Fibroblast of upper back skin (primary cell): ENCODE results near the gene RABGAP1L.
"Not testable (repeated sequence)": the region's sequence is repeated elsewhere in the genome, so short reads cannot be mapped to it uniquely, and the experiment has no call there.

ENCODE experiments used
- DNase-seq: peaks from one replicate; pipeline ENCODE4 v3.0.0-alpha.2; 2013

RABGAP1L gene

GRCh38 chr1:174204697-174205308 lies 45.5 kb downstream of the RABGAP1L start:
- DNase-seq: no peak

DNA sequence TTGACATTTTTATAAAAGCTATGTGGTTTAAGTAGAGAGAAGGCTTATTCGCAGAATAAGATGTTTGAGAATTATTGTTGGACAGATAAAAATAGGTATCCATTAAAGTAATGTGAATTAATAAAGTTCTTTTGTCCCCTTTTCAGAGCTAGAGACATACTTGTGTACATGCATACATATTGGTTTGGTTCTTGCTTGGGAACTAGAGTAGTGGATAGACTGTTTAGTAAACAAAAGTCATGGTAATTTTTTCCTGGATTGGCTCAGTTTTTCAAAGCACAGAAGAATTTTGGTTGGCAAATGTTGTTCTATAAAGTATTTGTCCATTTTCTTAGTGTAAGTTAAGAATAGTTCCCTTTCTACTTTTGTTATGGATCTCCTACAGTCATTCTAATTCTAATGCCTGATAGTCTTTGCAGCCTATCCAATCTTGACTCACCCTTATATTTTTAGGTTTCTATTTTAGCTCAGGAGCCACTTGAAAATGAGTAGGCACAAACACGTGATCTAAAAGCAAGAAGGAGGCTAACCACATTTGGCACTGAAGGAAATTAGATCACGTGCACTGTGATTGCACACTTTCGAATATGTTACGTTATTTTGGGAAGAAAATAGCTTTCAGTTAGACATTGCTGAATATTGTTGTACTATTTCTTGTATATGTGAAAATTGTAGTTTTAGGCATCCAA lies 47.0 kb downstream of the RABGAP1L start:
- no peak for DNase-seq

DNA sequence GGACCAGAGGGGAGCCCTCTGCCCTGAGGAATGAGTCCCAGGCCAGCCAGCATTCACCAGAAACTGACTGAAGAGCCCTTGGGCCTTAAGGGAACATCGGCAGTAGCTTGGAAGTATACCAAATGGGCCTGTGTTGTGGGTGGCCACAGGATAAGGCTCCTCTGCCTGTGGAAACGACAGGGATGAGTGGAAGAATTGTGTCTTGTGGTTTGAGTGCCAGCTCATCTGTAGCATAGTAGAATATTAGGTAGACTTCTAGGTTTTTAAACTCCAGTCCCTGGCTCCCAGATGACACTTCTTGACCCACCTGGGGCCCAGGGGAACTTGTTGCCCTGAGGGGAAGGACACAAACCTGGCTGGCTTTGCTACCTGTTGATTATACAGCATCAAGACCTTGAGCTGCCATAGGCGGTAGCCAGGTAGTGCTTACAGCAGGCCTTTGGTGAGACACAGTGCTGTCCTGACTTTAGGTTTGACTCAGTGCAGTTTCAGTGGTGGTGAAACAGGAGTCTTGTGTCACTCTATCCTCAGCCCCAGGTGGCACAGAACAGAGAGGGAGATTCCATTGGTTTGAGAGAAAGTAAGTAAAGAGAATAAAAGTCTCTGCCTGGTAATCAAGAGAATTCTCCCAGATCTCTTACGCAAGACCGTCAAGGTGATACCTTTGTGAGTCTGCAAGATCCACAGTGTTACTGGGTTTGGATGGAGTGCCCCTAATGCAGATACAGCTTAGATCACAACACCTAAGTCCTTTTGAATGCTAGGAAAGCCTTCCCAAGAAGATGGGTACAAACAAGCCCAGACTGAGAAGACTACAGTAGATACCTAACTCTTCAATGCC lies 50.2 kb downstream of the RABGAP1L start:
- no peak for DNase-seq

DNA sequence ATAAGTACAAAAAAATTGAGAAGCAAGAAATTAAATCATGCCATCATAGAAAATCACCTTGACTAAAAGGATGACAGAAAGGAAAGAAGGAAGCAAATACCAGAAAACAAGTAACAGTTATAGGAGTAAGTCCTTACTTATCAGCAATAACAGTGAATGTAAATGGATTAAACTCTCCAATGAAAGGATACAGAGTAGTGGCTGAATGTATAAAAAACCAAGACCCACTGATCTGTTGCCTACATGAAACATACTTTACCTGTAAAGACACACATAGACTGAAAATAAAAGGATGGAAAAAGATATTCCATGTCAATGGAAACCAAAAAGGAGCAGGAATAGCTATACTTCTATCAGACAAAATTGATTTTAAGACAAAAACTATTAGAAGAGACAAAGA lies 52.2 kb downstream of the RABGAP1L start:
- DNase-seq: no peak

DNA sequence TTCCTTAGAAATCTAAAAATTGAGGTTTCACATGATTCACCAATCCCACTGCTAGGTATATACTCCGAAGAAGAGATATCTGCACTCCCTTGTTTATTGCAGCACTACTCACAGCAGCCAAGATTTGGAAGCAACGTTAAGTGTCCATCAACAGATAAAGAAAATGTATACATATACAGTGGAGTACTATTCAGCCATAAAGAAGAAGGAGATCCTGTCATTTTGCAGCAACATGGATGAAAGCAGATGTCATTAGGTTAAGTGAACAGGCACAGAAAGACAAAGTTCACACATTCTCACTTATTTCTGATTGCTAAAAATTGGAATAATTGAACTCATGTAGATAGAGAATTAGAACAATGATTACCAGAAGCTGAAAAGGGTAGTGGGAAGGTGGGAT lies 56.4 kb downstream of the RABGAP1L start:
- no peak for DNase-seq

DNA sequence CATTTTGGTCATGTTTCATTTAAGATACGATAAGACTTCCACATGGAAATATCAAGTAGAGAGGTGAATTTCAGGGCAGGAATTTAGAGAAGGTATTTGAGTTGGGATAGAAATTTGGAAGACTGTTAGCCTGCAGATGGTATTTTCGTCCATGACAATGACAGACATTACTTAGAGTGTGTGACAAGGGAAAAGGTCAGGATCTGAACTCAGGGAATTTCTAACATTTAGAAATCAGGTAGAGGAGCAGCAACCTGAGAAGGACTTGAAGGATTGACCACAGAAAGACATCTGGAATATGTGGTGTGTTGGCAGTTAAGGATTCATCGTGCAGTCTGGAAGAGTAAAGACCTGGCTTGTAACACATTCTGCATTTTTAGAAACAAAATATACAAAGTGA lies 57.9 kb downstream of the RABGAP1L start:
- DNase-seq: no peak

DNA sequence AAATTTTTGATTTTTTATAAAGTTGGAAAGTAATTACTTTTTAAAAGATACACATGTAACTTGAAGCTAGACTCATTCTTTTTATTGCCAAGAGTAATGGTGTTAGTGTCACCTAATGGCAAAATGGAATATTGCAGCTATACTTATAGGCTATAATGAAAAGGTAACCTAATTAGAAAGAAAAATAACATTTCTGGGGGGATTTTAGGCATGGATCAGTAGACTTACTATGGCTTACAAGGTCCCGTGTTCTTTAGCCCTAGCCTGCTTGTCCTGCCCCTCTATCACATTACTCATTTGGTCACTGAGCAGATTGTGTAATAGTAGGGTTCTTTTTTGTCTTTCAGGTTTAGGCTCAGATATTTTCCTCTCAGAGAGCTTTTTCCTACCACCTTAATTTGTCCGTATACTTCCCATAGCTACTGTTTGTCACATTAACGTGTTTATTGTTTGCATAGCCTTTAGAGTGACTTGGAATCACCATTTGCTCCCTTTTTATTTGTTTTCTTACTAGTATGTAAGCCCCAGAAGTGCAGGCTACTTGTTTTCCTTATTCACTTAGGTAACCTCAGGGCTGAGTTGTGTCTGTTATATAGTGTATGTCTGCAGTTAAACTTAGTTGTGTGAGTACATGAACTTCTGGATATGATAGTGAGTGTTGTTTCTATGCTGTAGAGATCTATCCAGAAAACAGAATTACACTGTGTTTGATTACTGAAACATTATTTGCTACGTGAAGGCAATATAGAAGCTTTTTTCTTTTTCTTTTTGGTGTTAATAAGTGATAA lies 58.7 kb downstream of the RABGAP1L start:
- peak; percentile 43 for DNase-seq

DNA sequence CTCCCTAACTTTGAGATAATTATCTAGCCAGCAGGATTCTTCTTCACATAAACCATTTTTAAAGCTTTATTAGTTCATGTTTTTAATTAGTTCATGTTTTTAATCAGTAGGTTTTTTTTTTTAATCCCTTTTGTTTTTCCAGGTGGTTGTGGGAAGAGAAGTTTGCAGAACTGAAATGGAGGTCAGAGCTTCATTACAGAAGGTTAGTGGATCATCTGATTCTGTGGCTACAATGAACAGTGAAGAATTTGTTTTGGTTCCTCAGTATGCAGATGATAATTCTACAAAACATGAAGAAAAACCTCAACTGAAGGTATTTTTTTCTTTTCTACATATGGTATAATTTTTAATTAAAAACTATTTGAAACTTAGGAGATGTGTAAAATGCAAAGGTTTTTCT lies 59.7 kb downstream of the RABGAP1L start:
- DNase-seq: no peak

DNA sequence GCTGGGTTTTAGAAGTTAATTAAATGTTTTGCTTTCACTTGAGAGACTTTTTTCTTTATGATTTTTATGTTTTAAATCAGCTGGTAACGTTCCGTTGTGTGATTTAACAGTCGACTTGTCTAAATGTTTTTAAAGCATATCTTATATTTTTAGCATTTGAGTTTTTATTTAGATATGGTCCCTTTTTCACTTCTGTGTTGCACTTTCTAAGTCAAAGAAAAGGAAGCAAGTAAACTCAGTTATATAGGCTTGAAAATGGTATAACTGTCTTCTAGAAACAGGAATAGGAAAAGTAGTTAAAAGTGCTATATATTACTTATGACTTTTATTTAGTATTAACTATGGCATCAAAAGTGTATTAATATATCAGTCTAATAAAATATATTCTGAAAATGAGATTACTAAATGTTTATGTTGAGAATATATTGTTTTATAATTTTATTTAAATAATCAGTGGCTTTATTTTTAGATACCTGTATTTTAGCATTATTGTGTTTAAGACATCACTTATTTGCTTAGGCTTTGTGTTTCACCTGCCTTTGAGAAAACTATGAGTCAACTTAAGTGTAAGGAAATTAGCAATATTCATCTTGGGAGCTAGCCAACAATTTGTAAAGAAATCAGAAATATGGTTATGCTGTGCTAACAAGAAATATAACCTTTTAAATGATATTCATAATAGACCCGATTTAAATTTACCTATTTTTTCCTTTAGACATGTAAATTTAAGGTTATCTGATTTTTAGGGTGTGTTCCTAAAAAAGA lies 60.5 kb downstream of the RABGAP1L start:
- DNase-seq: no peak

DNA sequence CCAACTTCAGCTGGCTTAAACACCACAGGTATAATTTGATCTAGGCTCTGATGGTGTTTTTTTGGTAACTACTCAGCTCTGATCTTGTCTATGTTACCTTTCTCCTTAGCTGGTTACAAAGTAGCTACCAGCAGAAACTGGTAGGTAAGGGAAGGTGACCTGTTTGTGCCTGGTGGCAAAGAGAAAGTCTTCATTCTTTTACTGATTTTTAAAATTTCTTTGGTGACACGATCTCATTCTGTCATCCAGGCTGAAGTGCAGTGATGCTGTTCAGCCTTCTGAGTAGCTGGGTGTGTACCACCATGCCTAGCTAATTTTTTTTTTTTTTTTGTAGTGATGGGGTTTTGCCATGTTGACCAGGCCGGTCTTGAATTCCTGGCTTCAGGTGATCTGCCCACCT lies 62.4 kb downstream of the RABGAP1L start:
- no peak for DNase-seq

GRCh38 chr1:174222166-174222949 lies 63.0 kb downstream of the RABGAP1L start:
- peak; percentile 77 for DNase-seq

- no peak for DNase-seq
Observed at GRCh38 chr1:174224641-174225040, 65.3 kb downstream of the RABGAP1L start.

- DNase-seq: no peak
Observed at GRCh38 chr1:174225499-174226204, 66.3 kb downstream of the RABGAP1L start.

DNA sequence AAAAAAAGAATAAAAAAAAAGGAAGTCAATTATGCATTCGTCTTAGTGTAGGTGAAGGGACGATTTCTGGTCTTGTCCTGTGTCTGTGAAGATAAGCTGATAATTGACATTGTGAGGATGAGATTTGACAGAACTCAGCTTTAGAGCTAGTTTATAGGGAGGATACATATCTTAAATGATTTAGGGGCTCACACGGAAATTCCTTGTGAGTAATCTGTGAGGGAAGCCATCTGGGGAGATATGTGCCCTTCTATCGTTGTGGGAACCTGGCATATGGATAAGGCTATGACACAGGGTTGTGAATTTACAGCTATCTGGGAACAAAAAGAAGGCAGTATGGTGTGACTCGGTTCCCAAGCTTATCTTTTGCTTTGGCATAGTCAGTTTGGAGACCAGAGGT lies 71.1 kb downstream of the RABGAP1L start:
- no peak for DNase-seq

DNA sequence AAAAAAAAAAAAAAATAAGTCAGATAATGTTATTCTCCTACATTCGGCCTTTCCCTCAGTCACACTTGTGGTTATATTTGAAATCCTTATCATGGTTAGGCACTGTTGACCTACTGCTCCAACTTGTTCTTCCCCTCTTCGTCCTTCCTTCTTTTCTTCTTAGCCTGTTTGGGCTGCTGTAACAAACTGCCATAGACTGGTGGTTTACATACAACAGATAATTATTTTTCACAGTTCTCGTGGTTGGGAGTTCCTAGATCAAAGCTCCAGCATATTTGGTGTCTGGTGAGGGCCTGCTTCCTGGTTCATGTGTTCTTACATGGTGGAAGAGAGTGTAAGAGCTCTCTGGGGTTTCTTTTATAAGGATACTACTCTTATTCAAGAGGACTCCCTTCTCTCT lies 73.4 kb downstream of the RABGAP1L start:
- DNase-seq: no peak

GRCh38 chr1:174238845-174239501 lies 79.7 kb downstream of the RABGAP1L start:
- DNase-seq: not testable (repeated sequence)

DNA sequence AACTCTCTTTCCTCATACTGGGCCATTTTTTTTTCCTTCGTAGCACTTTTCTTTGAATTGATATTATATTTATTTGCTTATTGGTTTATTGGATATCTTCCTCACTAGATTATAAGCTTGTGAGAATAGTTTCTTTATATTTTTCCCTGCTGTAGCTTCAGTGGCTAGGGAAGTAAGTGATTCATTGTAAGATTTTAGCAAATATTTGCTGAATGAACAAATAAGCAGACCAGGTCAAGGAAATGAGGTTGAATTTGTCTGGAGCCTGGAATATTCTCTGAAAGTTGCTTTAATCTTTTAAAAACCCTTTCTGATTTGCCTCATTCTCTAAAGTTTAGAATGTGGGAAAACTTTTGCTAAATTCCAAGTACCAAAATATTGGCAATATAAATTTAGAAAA lies 80.2 kb downstream of the RABGAP1L start:
- no peak for DNase-seq

- DNase-seq: no peak
Observed at GRCh38 chr1:174242856-174243255, 83.5 kb downstream of the RABGAP1L start.

DNA sequence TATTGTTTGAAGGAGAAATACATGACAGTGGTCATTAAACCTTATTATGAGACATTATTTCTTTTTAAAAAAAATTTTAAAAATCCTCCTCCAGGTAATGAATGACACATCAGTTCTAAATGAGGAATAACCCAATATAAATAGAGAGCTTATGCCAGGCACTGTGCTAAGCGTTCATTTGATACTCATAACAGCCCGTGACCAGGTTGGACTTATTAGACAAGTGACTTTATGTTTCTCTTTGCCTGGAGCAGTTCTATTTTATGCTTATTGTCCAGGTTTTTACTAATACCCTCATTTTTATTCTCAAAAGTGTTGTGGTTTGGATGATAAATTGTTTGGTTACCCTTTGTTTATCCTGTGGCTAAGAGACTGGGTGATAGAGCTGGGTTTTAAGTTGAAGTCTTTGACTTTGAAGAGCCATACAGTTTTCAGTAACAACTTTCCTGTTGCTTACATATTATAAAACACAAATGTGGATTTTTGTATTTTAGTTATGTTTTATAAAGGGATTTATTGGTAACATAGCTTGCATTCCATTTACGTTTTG lies 84.2 kb downstream of the RABGAP1L start:
- no peak for DNase-seq

DNA sequence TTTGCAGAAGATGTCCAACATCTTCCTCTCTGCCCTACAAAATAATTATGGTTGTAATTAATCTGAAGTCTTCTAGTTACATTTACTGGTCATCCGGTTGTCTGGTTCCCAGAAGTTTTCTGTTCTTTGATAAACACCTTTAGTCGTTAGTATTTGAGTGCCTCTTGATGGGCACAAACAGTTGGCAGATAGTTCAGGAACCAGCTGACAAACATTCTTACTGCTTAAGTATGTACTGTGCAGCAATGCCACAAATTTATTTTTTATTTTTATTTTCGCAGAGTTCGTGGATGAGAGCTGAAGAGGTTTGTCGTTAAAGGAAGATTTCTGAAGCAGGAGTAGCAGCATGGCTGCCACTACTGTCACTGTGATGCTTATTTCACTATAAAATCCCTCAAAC lies 84.7 kb downstream of the RABGAP1L start:
- DNase-seq: no peak
